ENCODE results near the gene KIF5C.

DNA sequence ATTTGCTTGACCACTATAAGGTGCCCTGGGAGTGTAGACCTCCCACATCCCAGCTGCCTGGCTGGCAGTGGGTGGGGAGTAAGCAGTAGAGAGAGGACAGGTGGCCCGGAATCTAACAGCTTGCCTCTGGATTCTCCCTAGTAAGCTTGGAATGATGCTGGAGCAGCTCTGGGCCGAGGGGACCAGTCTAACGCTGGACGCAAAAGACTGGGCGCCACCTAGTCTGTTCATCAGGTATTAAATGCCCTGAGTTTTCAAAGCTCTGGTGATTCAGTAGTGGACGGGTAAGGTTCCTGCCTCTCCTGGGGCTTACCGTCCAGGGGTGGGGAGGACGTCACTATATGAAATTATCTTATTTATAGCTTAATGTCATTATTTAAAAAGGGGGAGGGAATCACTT lies 162.8 kb downstream of the KIF5C start:
- TF ChIP-seq, protein P1, sequence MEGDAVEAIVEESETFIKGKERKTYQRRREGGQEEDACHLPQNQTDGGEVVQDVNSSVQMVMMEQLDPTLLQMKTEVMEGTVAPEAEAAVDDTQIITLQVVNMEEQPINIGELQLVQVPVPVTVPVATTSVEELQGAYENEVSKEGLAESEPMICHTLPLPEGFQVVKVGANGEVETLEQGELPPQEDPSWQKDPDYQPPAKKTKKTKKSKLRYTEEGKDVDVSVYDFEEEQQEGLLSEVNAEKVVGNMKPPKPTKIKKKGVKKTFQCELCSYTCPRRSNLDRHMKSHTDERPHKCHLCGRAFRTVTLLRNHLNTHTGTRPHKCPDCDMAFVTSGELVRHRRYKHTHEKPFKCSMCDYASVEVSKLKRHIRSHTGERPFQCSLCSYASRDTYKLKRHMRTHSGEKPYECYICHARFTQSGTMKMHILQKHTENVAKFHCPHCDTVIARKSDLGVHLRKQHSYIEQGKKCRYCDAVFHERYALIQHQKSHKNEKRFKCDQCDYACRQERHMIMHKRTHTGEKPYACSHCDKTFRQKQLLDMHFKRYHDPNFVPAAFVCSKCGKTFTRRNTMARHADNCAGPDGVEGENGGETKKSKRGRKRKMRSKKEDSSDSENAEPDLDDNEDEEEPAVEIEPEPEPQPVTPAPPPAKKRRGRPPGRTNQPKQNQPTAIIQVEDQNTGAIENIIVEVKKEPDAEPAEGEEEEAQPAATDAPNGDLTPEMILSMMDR (IDR thresholded peaks at IDR 0.05), result peak in 1 of 6 experiments; percentile 15
- TF ChIP-seq POLR2A (IDR thresholded peaks at IDR 0.05), result no peak

Data from Peyer's patch (tissue), 4 donors.